GM23338 (cell line): ENCODE data around the gene CACNA1B. TPM values are rescaled to one million over a fixed set of nuclear protein-coding genes. Genes with fewer than 3 reads are reported as not detected.
A peak's percentile ranks its signal among the peaks of the same experiment; 100 is the strongest.
"Not testable (repeated sequence)": the region's sequence is repeated elsewhere in the genome, so short reads cannot be mapped to it uniquely, and the experiment has no call there.

Experiments used
- ATAC-seq: fragments of 200-7000 bp; cut with Tn5 transposase; 3 replicates; pipeline ENCODE4 v1.9.1; 2020
- DNase-seq: peaks from one replicate; pipeline ENCODE4 v3.0.0-alpha.2; 2015; ENCODE audit warnings: low spot score
- H2AFZ ChIP-seq: fragments of 200-600 bp; sonication (generic); 2 replicates; pipeline ENCODE4 v1.8.0; 2016; ENCODE audit warnings: antibody characterized with exemption, mild to moderate bottlenecking, moderate library complexity
- H3F3A ChIP-seq: fragments of 200-600 bp; sonication (generic); replicated peaks from 2 replicates; pipeline ENCODE4 v1.8.0; 2017; ENCODE audit warnings: antibody characterized with exemption, mixed run types, low read depth
- H3K27ac ChIP-seq: fragments of 200-600 bp; sonication (generic); 2 replicates; pipeline ENCODE4 v1.6.1; 2016; ENCODE audit warnings: low read depth
- H3K27me3 ChIP-seq: fragments of 200-600 bp; sonication (generic); 2 replicates; pipeline ENCODE4 v1.8.0; 2016; ENCODE audit warnings: mild to moderate bottlenecking, mixed run types, moderate library complexity; ENCODE audit not compliant: insufficient read depth
- H3K36me3 ChIP-seq: fragments of 200-600 bp; sonication (generic); 2 replicates; pipeline ENCODE4 v1.8.0; 2016; ENCODE audit warnings: mild to moderate bottlenecking; ENCODE audit not compliant: insufficient read depth
- H3K4me1 ChIP-seq: fragments of 200-600 bp; sonication (generic); 2 replicates; pipeline ENCODE4 v1.8.0; 2016; ENCODE audit warnings: mild to moderate bottlenecking, moderate library complexity; ENCODE audit not compliant: insufficient read depth
- H3K4me2 ChIP-seq: fragments of 200-600 bp; sonication (generic); 2 replicates; pipeline ENCODE4 v1.7.1; 2017; ENCODE audit warnings: mixed run types
- H3K4me3 ChIP-seq: fragments of 200-600 bp; sonication (generic); 2 replicates; pipeline ENCODE4 v1.6.1; 2016; ENCODE audit warnings: mixed run types
- H3K79me2 ChIP-seq: fragments of 200-600 bp; sonication (generic); replicated peaks from 2 replicates; pipeline ENCODE4 v1.8.0; 2017; ENCODE audit warnings: mild to moderate bottlenecking; ENCODE audit not compliant: insufficient read depth
- H3K9me2 ChIP-seq: fragments of 200-600 bp; sonication (generic); 2 replicates; pipeline ENCODE4 v1.8.0; 2017; ENCODE audit not compliant: insufficient read depth
- H4K20me1 ChIP-seq: fragments of 200-600 bp; sonication (generic); replicated peaks from 2 replicates; pipeline ENCODE4 v1.8.0; 2017; ENCODE audit warnings: mild to moderate bottlenecking; ENCODE audit not compliant: insufficient read depth
- H3K27ac Mint-ChIP-seq: 2 replicates; pipeline ENCODE4 v1.8.0; 2020; ENCODE audit warnings: inconsistent platforms, mild to moderate bottlenecking, moderate library complexity, mixed read lengths
- H3K27me3 Mint-ChIP-seq: 3 replicates; pipeline ENCODE4 v1.8.0; 2022; ENCODE audit warnings: low read depth, mild to moderate bottlenecking, moderate library complexity, mixed read lengths, inconsistent platforms; ENCODE audit not compliant: insufficient read depth, poor library complexity
- H3K36me3 Mint-ChIP-seq: 3 replicates; pipeline ENCODE4 v1.8.0; 2021; ENCODE audit warnings: low read depth, mild to moderate bottlenecking, inconsistent platforms, moderate library complexity, mixed read lengths
- H3K4me1 Mint-ChIP-seq: 3 replicates; pipeline ENCODE4 v1.8.0; 2020; ENCODE audit warnings: mild to moderate bottlenecking, inconsistent platforms, mixed read lengths
- H3K4me3 Mint-ChIP-seq: 3 replicates; pipeline ENCODE4 v1.8.0; 2021; ENCODE audit warnings: moderate library complexity, mild to moderate bottlenecking, inconsistent platforms, mixed read lengths
- H3K9me3 Mint-ChIP-seq: 3 replicates; pipeline ENCODE4 v1.8.0; 2020; ENCODE audit warnings: moderate library complexity, mild to moderate bottlenecking, inconsistent platforms, mixed read lengths
- polyA plus RNA-seq: library from polyadenylated mRNA; unstranded; fragments of >200 nt; fragmentation: Nextera tagmentation; extraction: Ambion mirVana; gene quantifications from 2 replicates; pipeline ENCODE4 v1.2.1, GENCODE V29; 2016
- total RNA-seq: library from RNA; depleted of rRNA; stranded (reverse); fragments of >200 nt; shearing (Covaris generic); gene quantifications from 2 replicates; pipeline ENCODE4 v1.2.3, GENCODE V29; 2014
- TF ChIP-seq, protein P1 (sequence below): IDR thresholded peaks from one replicate; pipeline ENCODE4 v1.6.1; 2018; ENCODE audit warnings: antibody characterized with exemption; ENCODE audit not compliant: unreplicated experiment

Gene CACNA1B
- total and polyA plus RNA-seq, 2 experiments from 2014 or later = 1.1 to 10.4 TPM

DNA sequence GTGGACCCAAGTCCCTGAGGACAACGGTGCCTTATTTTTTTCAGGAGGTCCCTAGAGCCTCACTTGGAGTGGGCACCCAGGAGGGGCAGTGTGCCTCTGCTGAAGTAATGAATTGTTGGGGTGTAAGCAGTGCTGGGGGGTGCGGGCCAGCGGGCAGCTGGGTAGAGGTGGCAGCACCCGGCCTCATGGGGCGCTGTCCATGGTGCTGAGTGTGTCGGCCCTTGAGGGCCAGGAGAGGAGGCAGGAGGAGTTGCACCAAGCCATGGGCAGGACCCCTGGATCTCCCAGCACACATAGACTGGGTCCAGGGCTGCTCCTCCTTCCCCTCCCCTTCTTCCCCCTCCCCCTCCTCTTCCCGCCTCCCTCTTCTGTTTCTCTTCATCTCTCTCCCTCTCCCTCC is 7.0 kb downstream of the CACNA1B start:
- ATAC-seq (peak; percentile 84), DNase-seq (peak; percentile 38)
- not testable (repeated sequence) for H3K4me1 ChIP-seq, H3K27me3 ChIP-seq, H3K9me2 ChIP-seq, H3K9me3 Mint-ChIP-seq, H3K4me1 Mint-ChIP-seq, H3K79me2 ChIP-seq, H2AFZ ChIP-seq, H4K20me1 ChIP-seq, H3K4me3 Mint-ChIP-seq, H3K4me2 ChIP-seq, H3K36me3 Mint-ChIP-seq, H3K27ac ChIP-seq, H3F3A ChIP-seq, H3K27ac Mint-ChIP-seq, H3K36me3 ChIP-seq, H3K27me3 Mint-ChIP-seq, H3K4me3 ChIP-seq
- TF ChIP-seq, protein P1, sequence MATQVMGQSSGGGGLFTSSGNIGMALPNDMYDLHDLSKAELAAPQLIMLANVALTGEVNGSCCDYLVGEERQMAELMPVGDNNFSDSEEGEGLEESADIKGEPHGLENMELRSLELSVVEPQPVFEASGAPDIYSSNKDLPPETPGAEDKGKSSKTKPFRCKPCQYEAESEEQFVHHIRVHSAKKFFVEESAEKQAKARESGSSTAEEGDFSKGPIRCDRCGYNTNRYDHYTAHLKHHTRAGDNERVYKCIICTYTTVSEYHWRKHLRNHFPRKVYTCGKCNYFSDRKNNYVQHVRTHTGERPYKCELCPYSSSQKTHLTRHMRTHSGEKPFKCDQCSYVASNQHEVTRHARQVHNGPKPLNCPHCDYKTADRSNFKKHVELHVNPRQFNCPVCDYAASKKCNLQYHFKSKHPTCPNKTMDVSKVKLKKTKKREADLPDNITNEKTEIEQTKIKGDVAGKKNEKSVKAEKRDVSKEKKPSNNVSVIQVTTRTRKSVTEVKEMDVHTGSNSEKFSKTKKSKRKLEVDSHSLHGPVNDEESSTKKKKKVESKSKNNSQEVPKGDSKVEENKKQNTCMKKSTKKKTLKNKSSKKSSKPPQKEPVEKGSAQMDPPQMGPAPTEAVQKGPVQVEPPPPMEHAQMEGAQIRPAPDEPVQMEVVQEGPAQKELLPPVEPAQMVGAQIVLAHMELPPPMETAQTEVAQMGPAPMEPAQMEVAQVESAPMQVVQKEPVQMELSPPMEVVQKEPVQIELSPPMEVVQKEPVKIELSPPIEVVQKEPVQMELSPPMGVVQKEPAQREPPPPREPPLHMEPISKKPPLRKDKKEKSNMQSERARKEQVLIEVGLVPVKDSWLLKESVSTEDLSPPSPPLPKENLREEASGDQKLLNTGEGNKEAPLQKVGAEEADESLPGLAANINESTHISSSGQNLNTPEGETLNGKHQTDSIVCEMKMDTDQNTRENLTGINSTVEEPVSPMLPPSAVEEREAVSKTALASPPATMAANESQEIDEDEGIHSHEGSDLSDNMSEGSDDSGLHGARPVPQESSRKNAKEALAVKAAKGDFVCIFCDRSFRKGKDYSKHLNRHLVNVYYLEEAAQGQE = peak; percentile 72

DNA sequence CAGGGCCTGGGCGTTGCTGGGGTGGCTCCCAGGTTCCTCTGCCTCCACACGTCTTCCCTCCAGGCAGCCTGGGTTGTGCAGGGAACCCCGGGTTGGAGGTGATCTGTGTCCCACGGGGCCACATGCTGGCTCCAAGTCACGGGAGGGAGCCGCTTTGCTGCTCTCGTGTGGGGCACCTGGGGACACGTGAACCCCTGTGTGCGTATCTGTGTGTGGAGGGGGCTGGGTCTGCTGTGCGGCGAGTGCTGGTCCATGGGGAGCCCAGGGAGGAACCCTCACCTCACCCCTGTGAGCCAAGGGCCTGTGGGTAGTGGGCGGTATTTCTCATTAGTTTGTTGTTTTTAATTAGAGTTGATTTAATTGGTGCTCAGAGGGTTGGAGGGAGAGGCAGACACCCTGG is 7.5 kb downstream of the CACNA1B start:
- H3K27me3 Mint-ChIP-seq, ATAC-seq, H3K79me2 ChIP-seq, H3K4me2 ChIP-seq, H3K4me3 ChIP-seq, H3K4me3 Mint-ChIP-seq, H3K27ac ChIP-seq, DNase-seq, H3K27ac Mint-ChIP-seq, H3K4me1 Mint-ChIP-seq, H3K27me3 ChIP-seq, H3F3A ChIP-seq, H3K36me3 Mint-ChIP-seq, H3K9me3 Mint-ChIP-seq, H2AFZ ChIP-seq, H3K36me3 ChIP-seq, H3K4me1 ChIP-seq, H4K20me1 ChIP-seq, H3K9me2 ChIP-seq: not testable (repeated sequence)

DNA sequence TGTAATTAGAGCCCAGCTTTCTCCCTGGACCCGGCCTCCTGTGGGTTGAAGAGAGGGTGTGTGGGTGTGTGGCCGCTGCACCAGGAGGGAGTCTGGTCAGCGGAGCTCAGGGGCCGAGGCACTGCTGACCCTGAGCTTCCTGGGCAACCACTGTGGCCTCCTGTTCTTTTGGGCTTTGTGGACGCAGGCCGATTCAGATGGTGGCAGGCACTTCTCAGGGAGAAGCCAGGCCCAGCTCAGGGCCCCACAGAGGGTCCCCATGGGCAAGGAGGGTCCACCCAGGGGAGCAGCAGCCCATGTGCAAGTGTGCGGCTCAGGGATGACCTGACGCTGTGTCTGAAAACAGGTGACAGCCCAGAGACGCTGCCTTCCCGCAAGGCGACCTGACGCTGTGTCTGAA is 11.0 kb downstream of the CACNA1B start:
- not testable (repeated sequence) for H3K79me2 ChIP-seq, ATAC-seq, H3K4me3 ChIP-seq, H3K27ac ChIP-seq, H3K4me1 Mint-ChIP-seq, H3K4me1 ChIP-seq, H3K36me3 Mint-ChIP-seq, H3K9me2 ChIP-seq, H3K36me3 ChIP-seq, H2AFZ ChIP-seq, DNase-seq, H3K9me3 Mint-ChIP-seq, H3K4me3 Mint-ChIP-seq, H3K27me3 ChIP-seq, H4K20me1 ChIP-seq, H3F3A ChIP-seq, H3K27me3 Mint-ChIP-seq, H3K4me2 ChIP-seq, H3K27ac Mint-ChIP-seq

DNA sequence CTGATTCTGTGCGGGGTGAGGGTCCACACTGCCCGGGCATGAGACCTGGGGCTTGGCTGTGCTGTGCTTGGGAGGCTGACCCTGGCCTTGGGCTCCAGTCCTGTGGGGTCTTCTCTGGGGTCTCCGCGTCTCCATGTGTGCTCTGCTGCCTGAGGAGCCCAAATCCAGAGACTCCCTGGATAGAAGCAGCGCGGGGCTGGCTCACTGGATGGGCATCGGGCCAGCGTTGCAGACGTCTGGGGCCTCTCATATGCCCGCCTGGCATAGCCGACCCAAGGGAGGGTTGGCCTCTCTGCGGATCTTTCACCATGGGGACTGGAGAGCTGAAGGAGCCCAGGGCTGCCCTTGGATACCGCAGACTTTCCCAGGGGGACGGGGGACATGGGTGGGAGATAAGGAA is 12.4 kb downstream of the CACNA1B start:
- H3K4me3 Mint-ChIP-seq, H3K36me3 ChIP-seq, ATAC-seq, H3K4me3 ChIP-seq, H3K4me1 ChIP-seq, H3K36me3 Mint-ChIP-seq, DNase-seq, H4K20me1 ChIP-seq, H3K9me3 Mint-ChIP-seq, H3K27ac ChIP-seq, H3K27ac Mint-ChIP-seq, H2AFZ ChIP-seq, H3K4me2 ChIP-seq, H3K27me3 ChIP-seq, H3K9me2 ChIP-seq, H3K27me3 Mint-ChIP-seq, H3F3A ChIP-seq, H3K79me2 ChIP-seq, H3K4me1 Mint-ChIP-seq: not testable (repeated sequence)
